ENCODE measurements around the gene SLC9B2.

- TF ChIP-seq POLR2A (IDR thresholded peaks at IDR 0.05) (no peak), POLR2AphosphoS5 (IDR thresholded peaks at IDR 0.05) (no peak)
These were observed 15.7 kb upstream of the SLC9B2 start for GRCh38 chr4:103092245-103092644.
